GM18951 (cell line): ENCODE measurements around the gene CCDC85C.

Experiments used
- POLR2A ChIP-seq: IDR thresholded peaks from 4 replicates; pipeline ENCODE4 v1.6.1; 2011; ENCODE audit warnings: mild to moderate bottlenecking; ENCODE audit not compliant: insufficient read length, insufficient read depth; ENCODE audit errors: extremely low read depth
- in situ Hi-C: fragments of 300-500 bp; cut with MboI; formaldehyde crosslinking; loops from one replicate; pipeline ENCODE4 v1.12.0; 2022; ENCODE audit warnings: low sequenced_read_pairs, mixed read lengths, inconsistent platforms; ENCODE audit not compliant: unreplicated experiment

CCDC85C gene

GRCh38 chr14:99529899-99530298 lies 74.1 kb downstream of the CCDC85C start:
- no peak for TF ChIP-seq POLR2A
- in situ Hi-C loops = no loop called here

- in situ Hi-C loops = no loop called here
- no peak for TF ChIP-seq POLR2A
Observed at GRCh38 chr14:99527427-99528076, 76.5 kb downstream of the CCDC85C start.

- TF ChIP-seq POLR2A = no peak
- in situ Hi-C loops = no loop called here
Observed at GRCh38 chr14:99527026-99527425, 77.0 kb downstream of the CCDC85C start.

GRCh38 chr14:99525699-99526080 lies 78.3 kb downstream of the CCDC85C start:
- in situ Hi-C loops = no loop called here
- no peak for TF ChIP-seq POLR2A

- in situ Hi-C loops = loop anchor here (25.0 kb wide), 1 partner anchor 362 kb away; no protein-coding TSS in a partner anchor
Observed at GRCh38 chr14:99524804-99525698, 79.0 kb downstream of the CCDC85C start.

GRCh38 chr14:99524091-99524661 lies 79.8 kb downstream of the CCDC85C start:
- in situ Hi-C loops = loop anchor here (25.0 kb wide), 1 partner anchor 363 kb away; no protein-coding TSS in a partner anchor
- TF ChIP-seq POLR2A = no peak

More at GRCh38 chr14:99524804-99525698, 79.0 kb downstream of the CCDC85C start:
- no peak for TF ChIP-seq POLR2A

- in situ Hi-C loops = loop anchor here (25.0 kb wide), 1 partner anchor 364 kb away; no protein-coding TSS in a partner anchor
- no peak for TF ChIP-seq POLR2A
Observed at GRCh38 chr14:99523704-99524055, 80.3 kb downstream of the CCDC85C start.

GRCh38 chr14:99522934-99523703 lies 80.9 kb downstream of the CCDC85C start:
- in situ Hi-C loops = loop anchor here (25.0 kb wide), 1 partner anchor 364 kb away; no protein-coding TSS in a partner anchor

GRCh38 chr14:99522457-99522891 lies 81.5 kb downstream of the CCDC85C start:
- no peak for TF ChIP-seq POLR2A

More at GRCh38 chr14:99522934-99523703, 80.9 kb downstream of the CCDC85C start:
- no peak for TF ChIP-seq POLR2A

GRCh38 chr14:99522025-99522401 lies 82.0 kb downstream of the CCDC85C start:
- in situ Hi-C loops = loop anchor here (25.0 kb wide), 1 partner anchor 365 kb away; no protein-coding TSS in a partner anchor
- no peak for TF ChIP-seq POLR2A

More at GRCh38 chr14:99522457-99522891, 81.5 kb downstream of the CCDC85C start:
- in situ Hi-C loops = loop anchor here (25.0 kb wide), 1 partner anchor 365 kb away; no protein-coding TSS in a partner anchor

GRCh38 chr14:99521176-99522024 lies 82.6 kb downstream of the CCDC85C start:
- no peak for TF ChIP-seq POLR2A
- in situ Hi-C loops = loop anchor here (25.0 kb wide), 1 partner anchor 366 kb away; no protein-coding TSS in a partner anchor

- TF ChIP-seq POLR2A = no peak
- in situ Hi-C loops = loop anchor here (25.0 kb wide), 1 partner anchor 367 kb away; no protein-coding TSS in a partner anchor
Observed at GRCh38 chr14:99520571-99521081, 83.4 kb downstream of the CCDC85C start.
